DMS153 treated with DMSO at 0.1 percent for 48 hours (cell line): Measurements from ENCODE around the gene KLK1.

ENCODE experiments used
- DNase-seq: peaks from one replicate; lab custom pipeline; 2025; ENCODE audit not compliant: unreplicated experiment; lab: John Stamatoyannopoulos, UW

Gene KLK1

DNA sequence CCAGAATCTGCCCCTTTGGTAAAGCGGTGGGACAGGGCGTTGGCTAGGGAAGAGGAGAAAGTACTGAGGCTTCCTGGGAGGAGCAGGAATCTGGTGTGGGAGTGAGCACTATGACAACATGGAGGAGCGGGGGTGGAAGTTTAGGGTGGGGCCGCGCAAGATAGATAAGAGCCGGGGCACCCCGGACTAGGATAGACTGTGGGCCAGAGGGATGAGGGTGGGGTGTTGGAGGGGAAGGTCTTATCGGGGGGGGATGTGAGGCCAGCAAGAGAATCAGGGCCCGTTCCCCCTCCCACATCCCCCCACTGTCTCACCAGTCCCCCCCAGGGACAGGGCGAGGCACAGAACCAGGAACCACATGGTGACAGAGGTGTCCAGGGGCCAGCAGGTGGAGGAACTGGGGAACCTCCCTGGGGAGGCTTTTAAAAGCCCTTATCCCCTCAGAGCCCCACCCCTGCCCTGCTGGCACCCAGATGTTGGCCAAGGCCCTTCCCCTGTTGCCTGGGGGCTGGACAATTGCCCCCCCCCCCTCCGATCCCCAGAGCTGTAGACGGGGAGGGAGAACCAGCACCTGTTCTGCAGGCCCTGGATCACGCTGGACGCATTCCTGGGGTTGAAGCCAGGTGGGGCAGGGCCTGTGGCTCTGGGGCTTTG lies at the start of gene KLK1:
Gene KLK1 (minus strand): TSS at position 399 of the 654 bp plus-strand sequence. CDS start 39 bp downstream, at position 360.
- DNase-seq: no peak

DNA sequence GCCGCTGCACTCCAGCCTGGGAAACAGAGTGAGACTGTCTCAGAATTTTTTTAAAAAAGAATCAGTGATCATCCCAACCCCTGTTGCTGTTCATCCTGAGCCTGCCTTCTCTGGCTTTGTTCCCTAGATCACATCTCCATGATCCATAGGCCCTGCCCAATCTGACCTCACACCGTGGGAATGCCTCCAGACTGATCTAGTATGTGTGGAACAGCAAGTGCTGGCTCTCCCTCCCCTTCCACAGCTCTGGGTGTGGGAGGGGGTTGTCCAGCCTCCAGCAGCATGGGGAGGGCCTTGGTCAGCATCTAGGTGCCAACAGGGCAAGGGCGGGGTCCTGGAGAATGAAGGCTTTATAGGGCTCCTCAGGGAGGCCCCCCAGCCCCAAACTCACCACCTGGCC lies 49.5 kb upstream of the KLK1 start, which contains the start of gene KLK2:
Gene KLK2 (plus strand): TSS at position 384 of the 400 bp plus-strand sequence. CDS start 35 bp downstream, outside the sequence.
- no peak for DNase-seq

DNA sequence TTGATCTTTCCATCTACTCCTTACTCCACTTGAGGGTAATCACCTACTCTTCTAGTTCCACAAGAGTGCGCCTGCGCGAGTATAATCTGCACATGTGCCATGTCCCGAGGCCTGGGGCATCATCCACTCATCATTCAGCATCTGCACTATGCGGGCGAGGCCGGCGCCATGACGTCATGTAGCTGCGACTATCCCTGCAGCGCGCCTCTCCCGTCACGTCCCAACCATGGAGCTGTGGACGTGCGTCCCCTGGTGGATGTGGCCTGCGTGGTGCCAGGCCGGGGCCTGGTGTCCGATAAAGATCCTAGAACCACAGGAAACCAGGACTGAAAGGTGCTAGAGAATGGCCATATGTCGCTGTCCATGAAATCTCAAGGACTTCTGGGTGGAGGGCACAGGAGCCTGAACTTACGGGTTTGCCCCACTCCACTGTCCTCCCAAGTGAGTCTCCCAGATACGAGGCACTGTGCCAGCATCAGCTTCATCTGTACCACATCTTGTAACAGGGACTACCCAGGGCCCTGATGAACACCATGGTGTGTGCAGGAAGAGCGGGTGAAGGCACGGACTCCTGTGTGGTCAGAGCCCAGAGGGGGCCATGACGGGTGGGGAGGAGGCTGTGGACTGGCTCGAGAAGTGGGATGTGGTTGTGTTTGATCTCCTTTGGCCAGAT lies 47.0 kb upstream of the KLK1 start:
- DNase-seq: no peak

DNA sequence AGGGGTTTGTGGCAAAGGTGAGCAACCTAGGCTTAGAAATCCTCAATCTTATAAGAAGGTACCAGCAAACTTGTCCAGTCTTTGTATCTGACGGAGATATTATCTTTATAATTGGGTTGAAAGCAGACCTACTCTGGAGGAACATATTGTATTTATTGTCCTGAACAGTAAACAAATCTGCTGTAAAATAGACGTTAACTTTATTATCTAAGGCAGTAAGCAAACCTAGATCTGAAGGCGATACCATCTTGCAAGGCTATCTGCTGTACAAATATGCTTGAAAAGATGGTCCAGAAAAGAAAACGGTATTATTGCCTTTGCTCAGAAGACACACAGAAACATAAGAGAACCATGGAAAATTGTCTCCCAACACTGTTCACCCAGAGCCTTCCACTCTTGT lies 45.9 kb upstream of the KLK1 start:
- no peak for DNase-seq

DNA sequence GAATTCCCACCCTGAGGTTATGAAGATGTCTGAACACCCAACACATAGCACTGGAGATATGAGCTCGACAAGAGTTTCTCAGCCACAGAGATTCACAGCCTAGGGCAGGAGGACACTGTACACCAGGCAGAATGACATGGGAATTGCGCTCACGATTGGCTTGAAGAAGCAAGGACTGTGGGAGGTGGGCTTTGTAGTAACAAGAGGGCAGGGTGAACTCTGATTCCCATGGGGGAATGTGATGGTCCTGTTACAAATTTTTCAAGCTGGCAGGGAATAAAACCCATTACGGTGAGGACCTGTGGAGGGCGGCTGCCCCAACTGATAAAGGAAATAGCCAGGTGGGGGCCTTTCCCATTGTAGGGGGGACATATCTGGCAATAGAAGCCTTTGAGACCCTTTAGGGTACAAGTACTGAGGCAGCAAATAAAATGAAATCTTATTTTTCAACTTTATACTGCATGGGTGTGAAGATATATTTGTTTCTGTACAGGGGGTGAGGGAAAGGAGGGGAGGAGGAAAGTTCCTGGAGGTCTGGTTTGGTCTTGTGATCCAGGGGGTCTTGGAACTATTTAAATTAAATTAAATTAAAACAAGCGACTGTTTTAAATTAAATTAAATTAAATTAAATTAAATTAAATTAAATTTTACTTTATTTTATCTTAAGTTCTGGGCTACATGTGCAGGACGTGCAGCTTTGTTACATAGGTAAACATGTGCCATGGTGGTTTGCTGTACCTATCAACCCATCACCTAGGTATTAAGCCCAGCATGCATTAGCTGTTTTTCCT lies 38.1 kb upstream of the KLK1 start:
- no peak for DNase-seq

DNA sequence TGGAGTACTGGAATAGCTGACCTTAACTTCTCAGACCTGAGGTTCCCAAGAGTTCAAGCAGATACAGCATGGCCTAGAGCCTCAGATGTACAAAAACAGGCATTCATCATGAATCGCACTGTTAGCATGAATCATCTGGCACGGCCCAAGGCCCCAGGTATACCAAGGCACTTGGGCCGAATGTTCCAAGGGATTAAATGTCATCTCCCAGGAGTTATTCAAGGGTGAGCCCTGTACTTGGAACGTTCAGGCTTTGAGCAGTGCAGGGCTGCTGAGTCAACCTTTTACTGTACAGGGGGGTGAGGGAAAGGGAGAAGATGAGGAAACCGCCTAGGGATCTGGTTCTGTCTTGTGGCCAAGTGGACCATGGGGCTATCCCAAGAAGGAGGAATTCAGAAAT lies 37.4 kb upstream of the KLK1 start:
- DNase-seq: no peak

DNA sequence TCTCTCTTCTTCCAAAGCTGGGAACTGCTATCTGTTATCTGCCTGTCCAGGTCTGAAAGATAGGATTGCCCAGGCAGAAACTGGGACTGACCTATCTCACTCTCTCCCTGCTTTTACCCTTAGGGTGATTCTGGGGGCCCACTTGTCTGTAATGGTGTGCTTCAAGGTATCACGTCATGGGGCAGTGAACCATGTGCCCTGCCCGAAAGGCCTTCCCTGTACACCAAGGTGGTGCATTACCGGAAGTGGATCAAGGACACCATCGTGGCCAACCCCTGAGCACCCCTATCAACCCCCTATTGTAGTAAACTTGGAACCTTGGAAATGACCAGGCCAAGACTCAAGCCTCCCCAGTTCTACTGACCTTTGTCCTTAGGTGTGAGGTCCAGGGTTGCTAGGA lies 36.3 kb upstream of the KLK1 start:
- DNase-seq: no peak

DNA sequence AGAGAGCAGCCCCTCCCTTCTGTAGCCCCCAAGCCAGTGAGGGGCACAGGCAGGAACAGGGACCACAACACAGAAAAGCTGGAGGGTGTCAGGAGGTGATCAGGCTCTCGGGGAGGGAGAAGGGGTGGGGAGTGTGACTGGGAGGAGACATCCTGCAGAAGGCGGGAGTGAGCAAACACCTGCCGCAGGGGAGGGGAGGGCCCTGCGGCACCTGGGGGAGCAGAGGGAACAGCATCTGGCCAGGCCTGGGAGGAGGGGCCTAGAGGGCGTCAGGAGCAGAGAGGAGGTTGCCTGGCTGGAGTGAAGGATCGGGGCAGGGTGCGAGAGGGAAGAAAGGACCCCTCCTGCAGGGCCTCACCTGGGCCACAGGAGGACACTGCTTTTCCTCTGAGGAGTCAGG lies 35.3 kb upstream of the KLK1 start:
- peak; percentile 42 for DNase-seq

DNA sequence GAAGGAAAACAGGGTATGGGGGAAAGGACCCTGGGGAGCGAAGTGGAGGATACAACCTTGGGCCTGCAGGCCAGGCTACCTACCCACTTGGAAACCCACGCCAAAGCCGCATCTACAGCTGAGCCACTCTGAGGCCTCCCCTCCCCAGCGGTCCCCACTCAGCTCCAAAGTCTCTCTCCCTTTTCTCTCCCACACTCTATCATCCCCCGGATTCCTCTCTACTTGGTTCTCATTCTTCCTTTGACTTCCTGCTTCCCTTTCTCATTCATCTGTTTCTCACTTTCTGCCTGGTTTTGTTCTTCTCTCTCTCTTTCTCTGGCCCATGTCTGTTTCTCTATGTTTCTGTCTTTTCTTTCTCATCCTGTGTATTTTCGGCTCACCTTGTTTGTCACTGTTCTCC lies 33.8 kb upstream of the KLK1 start:
- no peak for DNase-seq

DNA sequence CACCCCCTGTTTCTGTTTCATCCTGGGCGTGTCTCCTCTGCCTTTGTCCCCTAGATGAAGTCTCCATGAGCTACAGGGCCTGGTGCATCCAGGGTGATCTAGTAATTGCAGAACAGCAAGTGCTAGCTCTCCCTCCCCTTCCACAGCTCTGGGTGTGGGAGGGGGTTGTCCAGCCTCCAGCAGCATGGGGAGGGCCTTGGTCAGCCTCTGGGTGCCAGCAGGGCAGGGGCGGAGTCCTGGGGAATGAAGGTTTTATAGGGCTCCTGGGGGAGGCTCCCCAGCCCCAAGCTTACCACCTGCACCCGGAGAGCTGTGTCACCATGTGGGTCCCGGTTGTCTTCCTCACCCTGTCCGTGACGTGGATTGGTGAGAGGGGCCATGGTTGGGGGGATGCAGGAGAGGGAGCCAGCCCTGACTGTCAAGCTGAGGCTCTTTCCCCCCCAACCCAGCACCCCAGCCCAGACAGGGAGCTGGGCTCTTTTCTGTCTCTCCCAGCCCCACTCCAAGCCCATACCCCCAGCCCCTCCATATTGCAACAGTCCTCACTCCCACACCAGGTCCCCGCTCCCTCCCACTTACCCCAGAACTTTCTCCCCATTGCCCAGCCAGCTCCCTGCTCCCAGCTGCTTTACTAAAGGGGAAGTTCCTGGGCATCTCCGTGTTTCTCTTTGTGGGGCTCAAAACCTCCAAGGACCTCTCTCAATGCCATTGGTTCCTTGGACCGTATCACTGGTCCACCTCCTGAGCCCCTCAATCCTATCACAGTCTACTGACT lies 31.2 kb upstream of the KLK1 start, which contains the start of gene KLK3:
Gene KLK3 (plus strand): TSS at position 280 of the 775 bp plus-strand sequence. CDS start 41 bp downstream, at position 321.
- DNase-seq: no peak

DNA sequence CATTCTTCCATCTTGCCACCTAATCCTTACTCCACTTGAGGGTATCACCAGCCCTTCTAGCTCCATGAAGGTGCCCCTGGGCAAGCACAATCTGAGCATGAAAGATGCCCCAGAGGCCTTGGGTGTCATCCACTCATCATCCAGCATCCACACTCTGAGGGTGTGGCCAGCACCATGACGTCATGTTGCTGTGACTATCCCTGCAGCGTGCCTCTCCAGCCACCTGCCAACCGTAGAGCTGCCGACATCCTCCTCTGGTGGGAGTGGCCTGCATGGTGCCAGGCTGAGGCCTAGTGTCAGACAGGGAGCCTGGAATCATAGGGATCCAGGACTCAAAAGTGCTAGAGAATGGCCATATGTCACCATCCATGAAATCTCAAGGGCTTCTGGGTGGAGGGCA lies 28.0 kb upstream of the KLK1 start:
- no peak for DNase-seq

DNA sequence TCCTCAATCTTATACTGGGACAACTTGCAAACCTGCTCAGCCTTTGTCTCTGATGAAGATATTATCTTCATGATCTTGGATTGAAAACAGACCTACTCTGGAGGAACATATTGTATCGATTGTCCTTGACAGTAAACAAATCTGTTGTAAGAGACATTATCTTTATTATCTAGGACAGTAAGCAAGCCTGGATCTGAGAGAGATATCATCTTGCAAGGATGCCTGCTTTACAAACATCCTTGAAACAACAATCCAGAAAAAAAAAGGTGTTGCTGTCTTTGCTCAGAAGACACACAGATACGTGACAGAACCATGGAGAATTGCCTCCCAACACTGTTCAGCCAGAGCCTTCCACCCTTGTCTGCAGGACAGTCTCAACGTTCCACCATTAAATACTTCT lies 27.2 kb upstream of the KLK1 start:
- DNase-seq: no peak

DNA sequence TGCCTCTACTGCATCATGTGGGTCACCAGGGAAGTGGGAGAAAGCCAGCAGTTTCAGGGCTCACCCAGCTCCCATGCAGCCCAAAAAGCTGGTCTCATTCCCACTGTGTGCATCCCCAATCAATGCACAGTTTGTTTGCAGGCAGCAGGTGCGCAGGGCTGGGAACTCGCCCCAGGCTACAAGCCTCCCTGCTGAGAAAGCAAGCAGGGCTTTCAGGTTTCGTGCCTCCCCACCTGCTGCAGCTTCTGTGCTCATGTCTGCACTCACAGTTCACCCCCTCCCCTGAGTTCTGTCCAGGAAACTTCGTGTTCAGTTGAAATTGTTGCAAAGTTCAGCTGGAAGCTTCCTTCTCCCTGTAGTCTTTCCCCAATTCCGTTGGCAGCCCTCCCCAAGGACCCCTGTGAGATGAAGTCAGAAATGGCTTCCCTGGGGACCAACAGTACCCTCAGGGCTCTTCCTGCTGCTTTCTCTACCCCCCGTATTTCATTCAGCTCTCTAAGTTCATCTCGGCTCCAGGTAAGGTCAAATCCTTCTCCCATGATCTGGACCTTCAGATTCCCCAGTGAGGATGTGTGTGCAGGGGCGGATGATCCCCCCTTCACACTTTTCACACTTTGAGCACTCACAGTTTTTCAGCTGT lies 20.8 kb upstream of the KLK1 start:
- DNase-seq: peak; percentile 16

DNA sequence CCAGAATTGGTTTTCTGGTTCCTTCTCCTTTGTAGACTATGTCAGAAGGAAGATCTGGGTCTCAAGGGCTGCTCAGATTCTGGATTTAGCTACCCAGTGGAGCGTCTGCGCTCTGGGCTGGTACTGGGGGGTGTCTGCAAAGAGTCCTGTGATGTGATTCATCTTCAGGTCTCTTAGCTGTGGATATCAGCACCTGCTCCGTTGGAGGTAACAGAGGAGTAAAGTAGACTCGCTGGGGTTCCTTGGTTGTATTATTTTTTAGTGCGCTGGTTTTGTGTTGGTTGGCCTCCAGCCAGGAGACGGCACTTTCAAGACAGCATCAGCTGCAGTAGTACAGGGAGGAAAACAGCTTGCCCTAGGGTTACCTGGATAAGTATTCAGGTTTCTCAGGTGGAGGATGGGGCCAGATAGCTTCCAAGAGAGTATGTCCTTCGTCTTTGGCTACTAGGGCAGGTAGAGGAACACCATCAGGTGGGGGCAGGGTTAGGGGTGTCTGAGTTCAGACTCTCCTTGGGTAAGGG lies 20.2 kb upstream of the KLK1 start:
- DNase-seq: no peak

DNA sequence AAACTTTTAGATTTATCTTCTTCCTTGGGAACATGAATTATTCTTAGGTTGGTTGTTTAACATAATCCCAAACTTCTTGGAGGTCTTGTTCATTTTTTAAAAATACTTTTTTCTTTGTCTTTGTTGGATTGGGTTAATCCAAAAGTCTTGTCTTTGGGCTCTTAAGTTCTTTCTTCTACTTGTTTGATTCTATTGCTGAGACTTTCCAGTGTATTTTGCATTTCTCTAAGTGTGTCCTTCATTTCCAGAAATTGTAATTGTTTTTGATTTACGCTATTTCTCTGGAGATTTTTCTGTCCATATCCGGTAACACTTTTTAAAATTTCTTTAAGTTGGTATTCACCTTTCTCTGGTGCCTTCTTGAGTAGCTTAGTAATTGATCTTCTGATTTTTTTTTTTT lies 19.6 kb upstream of the KLK1 start:
- no peak for DNase-seq

DNA sequence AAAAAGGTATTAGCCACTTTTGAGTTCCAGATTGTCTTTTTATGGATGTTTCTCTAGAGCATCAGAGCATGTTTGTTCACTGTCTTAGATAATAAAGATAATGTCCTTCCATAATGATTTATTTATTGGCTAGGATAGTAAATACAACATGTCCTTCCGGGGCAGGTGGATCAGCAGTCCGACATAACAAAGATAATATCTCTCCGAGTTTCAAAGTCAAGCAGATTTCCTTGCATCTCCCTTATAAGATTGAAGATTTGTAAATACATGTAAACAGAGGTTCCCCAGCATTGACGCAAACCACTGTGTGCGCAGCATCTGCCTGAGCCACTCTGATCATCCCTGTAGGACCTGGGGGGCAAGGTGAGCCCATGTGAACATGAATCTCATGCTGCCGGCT lies 18.5 kb upstream of the KLK1 start:
- DNase-seq: no peak

DNA sequence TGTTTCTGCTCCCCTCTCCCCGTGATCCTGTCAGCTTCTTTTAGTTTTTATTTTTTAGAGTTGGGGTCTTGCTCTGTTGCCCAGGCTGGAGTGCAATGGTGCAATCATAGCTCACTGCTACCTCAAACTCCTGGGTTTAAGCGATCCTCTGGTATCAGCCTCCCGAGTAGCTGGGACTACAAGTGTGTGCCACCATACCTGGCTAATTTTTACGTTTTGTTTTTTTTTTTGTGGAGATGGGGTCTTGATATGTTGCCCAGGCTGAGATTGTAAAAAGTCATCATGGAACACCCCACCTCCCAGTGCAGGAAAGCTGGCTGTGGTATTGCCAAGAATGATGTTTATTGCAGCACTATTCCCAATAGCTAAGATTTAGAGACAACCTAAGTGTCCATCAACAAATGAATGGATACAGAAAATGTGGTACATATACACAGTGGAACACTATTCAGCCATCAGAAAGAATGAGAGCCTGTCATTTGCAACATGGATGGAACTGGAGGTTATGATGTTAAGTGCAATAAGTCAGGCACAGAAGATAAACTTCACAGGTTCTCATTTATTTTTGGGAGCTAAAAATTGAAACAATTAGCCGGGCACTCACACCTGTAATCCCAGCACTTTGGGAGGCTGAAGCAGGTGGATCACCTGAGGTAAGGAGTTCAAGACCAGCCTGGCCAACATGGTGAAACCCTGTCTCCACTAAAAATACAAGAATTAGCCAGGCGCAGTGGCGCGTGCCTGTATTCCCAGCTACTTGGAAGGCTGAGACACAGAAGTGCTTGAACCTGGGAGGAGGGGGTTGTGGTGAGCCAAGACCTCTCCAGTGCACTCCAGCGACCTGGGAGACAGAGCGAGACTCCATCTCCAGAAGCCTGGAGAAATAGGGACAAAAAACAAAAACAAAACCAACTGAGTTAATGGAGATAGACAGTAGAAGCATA lies 16.4 kb upstream of the KLK1 start:
- no peak for DNase-seq

DNA sequence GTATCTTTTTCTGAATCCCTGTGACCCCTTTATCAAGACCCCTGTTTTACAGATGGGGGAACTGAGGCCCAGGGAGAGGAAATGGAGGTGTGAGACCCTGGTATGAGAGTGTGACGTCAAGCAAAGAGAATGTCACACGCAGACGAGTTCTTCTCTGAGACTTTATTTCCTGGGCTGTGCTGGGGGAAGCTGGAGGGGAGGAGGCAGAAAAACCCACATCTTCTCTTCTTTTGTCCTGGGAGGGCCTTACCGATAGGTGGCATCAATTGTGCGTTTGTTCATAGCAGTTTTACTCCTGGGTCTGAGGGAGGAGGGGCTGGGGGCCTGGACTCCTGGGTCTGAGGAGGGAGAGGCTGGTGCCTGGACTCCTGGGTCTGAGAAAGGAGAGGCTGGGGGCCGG lies 14.7 kb upstream of the KLK1 start:
- no peak for DNase-seq

DNA sequence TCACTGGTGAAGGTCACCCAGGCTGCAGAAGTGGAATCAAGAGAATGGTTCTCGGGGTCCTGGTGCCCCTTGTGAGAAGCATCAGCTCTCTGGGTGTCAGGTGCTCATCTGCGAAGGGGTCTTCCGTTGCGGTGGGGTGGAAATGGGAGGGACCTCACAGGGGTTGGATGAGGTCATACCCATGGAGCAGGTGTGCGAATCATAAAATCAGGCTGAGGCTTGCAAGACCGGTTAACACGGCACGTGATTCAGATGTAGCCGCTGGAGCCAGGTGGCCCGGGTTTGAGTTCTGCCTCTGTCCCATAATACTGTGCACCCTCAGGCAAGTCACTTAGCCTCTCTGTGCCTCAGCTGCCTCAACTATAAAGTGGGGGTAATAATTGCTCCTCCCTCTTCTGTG lies 13.7 kb upstream of the KLK1 start:
- DNase-seq: peak; percentile 44
